HEK293 (cell line): ENCODE results near the gene SGTB.

ENCODE experiments used
- CTCF ChIA-PET: fragments of 350-600 bp; formaldehyde crosslinking; extraction: SDS; loops from one replicate; lab custom pipeline; 2021; ENCODE audit warnings: antibody characterized with exemption; lab: Yijun Ruan, JAX
- POLR2A ChIA-PET: fragments of 300-600 bp; formaldehyde crosslinking; extraction: SDS; loops from one replicate; lab custom pipeline; 2020; ENCODE audit warnings: antibody characterized with exemption, inconsistent platforms; lab: Yijun Ruan, JAX
- H3K27ac ChIP-seq: fragments of 200-500 bp; sonication (Bioruptor generic); 2 replicates; pipeline ENCODE4 v1.5.1; 2014; ENCODE audit warnings: low read depth, low read length, control low read depth, inconsistent platforms; ENCODE audit errors: extremely low read depth
- H3K36me3 ChIP-seq, 2 experiments: fragments of 200-500 bp in 1 of 2; sonication (Bioruptor generic) in 1 of 2; 1 replicate in 1 of 2; 2 replicates in 1 of 2; pipeline ENCODE4 v1.5.1; 2014 to 2017; ENCODE audit warnings: inconsistent platforms in 2 of 2, low read length in 2 of 2; ENCODE audit not compliant: control insufficient read depth in 2 of 2, insufficient read depth in 1 of 2
- H3K4me1 ChIP-seq: fragments of 200-500 bp; sonication (Bioruptor generic); 2 replicates; pipeline ENCODE4 v1.5.1; 2014; ENCODE audit warnings: mild to moderate bottlenecking, low read length, inconsistent platforms; ENCODE audit not compliant: control insufficient read depth, insufficient read depth
- H3K4me3 ChIP-seq: 2 replicates; pipeline ENCODE4 v1.5.1; 2011; ENCODE audit warnings: low read depth, mild to moderate bottlenecking, control low read depth, low read length, moderate library complexity
- H3K9me3 ChIP-seq: fragments of 200-500 bp; sonication (Bioruptor generic); 2 replicates; pipeline ENCODE4 v1.5.1; 2014; ENCODE audit warnings: low read depth, low read length, inconsistent platforms; ENCODE audit not compliant: control insufficient read depth, insufficient read depth
- CTCF ChIP-seq: fragments of 450-650 bp; formaldehyde crosslinking; IDR thresholded peaks from 2 replicates; pipeline ENCODE4 v1.5.1; 2016; ENCODE audit warnings: missing biosample characterization, missing genetic modification characterization
- HIC1 ChIP-seq: fragments of 450-650 bp; formaldehyde crosslinking; IDR thresholded peaks from 2 replicates; pipeline ENCODE4 v1.5.1; 2016; ENCODE audit warnings: missing biosample characterization, missing genetic modification characterization
- KLF17 ChIP-seq: fragments of 450-650 bp; formaldehyde crosslinking; IDR thresholded peaks from 2 replicates; pipeline ENCODE4 v1.5.1; 2016; ENCODE audit warnings: missing biosample characterization, missing genetic modification characterization
- SP7 ChIP-seq: fragments of 450-650 bp; formaldehyde crosslinking; IDR thresholded peaks from 2 replicates; pipeline ENCODE4 v1.5.1; 2016; ENCODE audit warnings: missing biosample characterization, missing genetic modification characterization
- ZBTB21 ChIP-seq: fragments of 450-650 bp; formaldehyde crosslinking; IDR thresholded peaks from 2 replicates; pipeline ENCODE4 v1.5.1; 2017; ENCODE audit warnings: missing biosample characterization, missing genetic modification characterization
- ZNF10 ChIP-seq: fragments of 450-650 bp; formaldehyde crosslinking; IDR thresholded peaks from 2 replicates; pipeline ENCODE4 v1.5.1; 2017; ENCODE audit warnings: missing biosample characterization, missing genetic modification characterization
- ZNF169 ChIP-seq: fragments of 450-650 bp; formaldehyde crosslinking; IDR thresholded peaks from 2 replicates; pipeline ENCODE4 v1.5.1; 2016; ENCODE audit warnings: missing biosample characterization, missing genetic modification characterization
- ZNF174 ChIP-seq: fragments of 450-650 bp; formaldehyde crosslinking; IDR thresholded peaks from 2 replicates; pipeline ENCODE4 v1.5.0; 2017; ENCODE audit warnings: missing biosample characterization, mild to moderate bottlenecking, missing genetic modification characterization
- ZNF175 ChIP-seq: fragments of 450-650 bp; formaldehyde crosslinking; IDR thresholded peaks from 2 replicates; pipeline ENCODE4 v1.5.1; 2016; ENCODE audit warnings: missing biosample characterization, missing genetic modification characterization
- ZNF24 ChIP-seq: fragments of 450-650 bp; formaldehyde crosslinking; IDR thresholded peaks from 2 replicates; pipeline ENCODE4 v1.5.1; 2016; ENCODE audit warnings: missing biosample characterization, missing genetic modification characterization
- ZNF324 ChIP-seq: fragments of 450-650 bp; formaldehyde crosslinking; IDR thresholded peaks from 2 replicates; pipeline ENCODE4 v1.5.1; 2016; ENCODE audit warnings: missing biosample characterization, missing genetic modification characterization
- ZNF404 ChIP-seq: fragments of 450-650 bp; formaldehyde crosslinking; IDR thresholded peaks from 2 replicates; pipeline ENCODE4 v1.5.1; 2017; ENCODE audit warnings: missing biosample characterization, missing genetic modification characterization
- ZNF426 ChIP-seq: fragments of 450-650 bp; formaldehyde crosslinking; IDR thresholded peaks from 2 replicates; pipeline ENCODE4 v1.5.1; 2017; ENCODE audit warnings: missing biosample characterization, missing genetic modification characterization, mild to moderate bottlenecking, inconsistent platforms, moderate library complexity
- ZNF433 ChIP-seq: fragments of 450-650 bp; formaldehyde crosslinking; IDR thresholded peaks from 2 replicates; pipeline ENCODE4 v1.5.1; 2016; ENCODE audit warnings: missing biosample characterization, missing genetic modification characterization, low read depth
- ZNF555 ChIP-seq: fragments of 450-650 bp; formaldehyde crosslinking; conservative IDR thresholded peaks from 2 replicates; pipeline ENCODE4 v1.5.1; 2017; ENCODE audit warnings: missing biosample characterization, mild to moderate bottlenecking, missing genetic modification characterization, inconsistent platforms
- ZNF585B ChIP-seq: fragments of 450-650 bp; formaldehyde crosslinking; IDR thresholded peaks from 2 replicates; pipeline ENCODE4 v1.5.1; 2016; ENCODE audit warnings: missing biosample characterization, missing genetic modification characterization
- ZNF621 ChIP-seq: fragments of 450-650 bp; formaldehyde crosslinking; IDR thresholded peaks from 2 replicates; pipeline ENCODE4 v1.5.1; 2017; ENCODE audit warnings: missing biosample characterization, missing genetic modification characterization
- ZNF624 ChIP-seq: fragments of 450-650 bp; formaldehyde crosslinking; IDR thresholded peaks from 2 replicates; pipeline ENCODE4 v1.5.1; 2017; ENCODE audit warnings: missing biosample characterization, missing genetic modification characterization
- ZNF645 ChIP-seq: fragments of 450-650 bp; formaldehyde crosslinking; IDR thresholded peaks from 2 replicates; pipeline ENCODE4; 2016; ENCODE audit warnings: missing biosample characterization, missing genetic modification characterization
- ZNF654 ChIP-seq: fragments of 450-650 bp; formaldehyde crosslinking; IDR thresholded peaks from 2 replicates; pipeline ENCODE4 v1.5.1; 2016; ENCODE audit warnings: low read depth, missing biosample characterization, missing genetic modification characterization
- ZNF660 ChIP-seq: fragments of 450-650 bp; IDR thresholded peaks from 2 replicates; pipeline ENCODE4 v1.5.1; 2018; ENCODE audit warnings: missing biosample characterization, mild to moderate bottlenecking, missing genetic modification characterization
- ZNF747 ChIP-seq: fragments of 450-650 bp; formaldehyde crosslinking; IDR thresholded peaks from 2 replicates; pipeline ENCODE4 v1.5.1; 2016; ENCODE audit warnings: missing biosample characterization, missing genetic modification characterization
- ZSCAN30 ChIP-seq: fragments of 450-650 bp; IDR thresholded peaks from 2 replicates; pipeline ENCODE4 v1.5.1; 2018; ENCODE audit warnings: missing biosample characterization, mild to moderate bottlenecking, missing genetic modification characterization, moderate library complexity
- ZXDB ChIP-seq: fragments of 450-650 bp; formaldehyde crosslinking; IDR thresholded peaks from 2 replicates; pipeline ENCODE4 v1.5.1; 2016; ENCODE audit warnings: missing biosample characterization, missing genetic modification characterization
- TF ChIP-seq, protein P1 (sequence below): fragments of 450-650 bp; formaldehyde crosslinking; IDR thresholded peaks from 2 replicates; pipeline ENCODE4 v1.5.1; 2016; ENCODE audit warnings: missing biosample characterization, missing genetic modification characterization, low read depth
- TF ChIP-seq, protein P2 (sequence below): fragments of 450-650 bp; formaldehyde crosslinking; IDR thresholded peaks from 2 replicates; pipeline ENCODE4 v1.5.1; 2016; ENCODE audit warnings: missing biosample characterization, missing genetic modification characterization

The SGTB gene

DNA sequence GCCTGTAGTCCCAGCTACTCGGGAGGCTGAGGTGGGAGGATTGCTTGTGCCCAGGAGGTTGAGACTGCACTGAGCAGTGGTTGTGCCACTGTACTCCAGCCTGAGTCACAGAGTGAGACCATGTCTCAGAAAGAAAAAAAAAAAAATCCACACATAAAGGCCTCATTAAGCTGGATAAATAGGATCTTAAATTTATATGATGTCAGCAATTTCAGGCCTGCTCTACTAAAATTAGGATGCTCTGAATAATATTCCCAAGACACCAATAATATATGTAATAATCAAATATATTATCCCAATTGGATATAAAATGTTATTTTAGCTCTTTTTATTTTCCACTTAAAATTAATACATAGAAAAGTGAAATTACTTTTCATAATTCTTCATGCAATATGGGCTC lies 43.7 kb upstream of the SGTB start (continued):
- TF ChIP-seq ZNF324 (no peak), ZNF747 (no peak)

GRCh38 chr5:65762234-65762633 lies 40.3 kb upstream of the SGTB start:
- TF ChIP-seq ZNF426 (tag by site-specific recombination) (no peak), ZNF624 (no peak), ZNF433 (tag by site-specific recombination) (no peak), ZNF404 (tag by site-specific recombination) (no peak), ZNF621 (tag by site-specific recombination) (no peak), SP7 (tag by site-specific recombination) (no peak), ZNF169 (tag by site-specific recombination) (no peak), HIC1 (tag by site-specific recombination) (no peak), ZNF660 (tag by site-specific recombination) (no peak), ZNF555 (tag by site-specific recombination) (no peak), ZNF10 (tag by site-specific recombination) (no peak), CTCF (no peak), ZBTB21 (no peak), ZNF175 (tag by site-specific recombination) (no peak), ZSCAN30 (tag by site-specific recombination) (no peak), ZXDB (tag by site-specific recombination) (no peak)
- TF ChIP-seq, protein P1, sequence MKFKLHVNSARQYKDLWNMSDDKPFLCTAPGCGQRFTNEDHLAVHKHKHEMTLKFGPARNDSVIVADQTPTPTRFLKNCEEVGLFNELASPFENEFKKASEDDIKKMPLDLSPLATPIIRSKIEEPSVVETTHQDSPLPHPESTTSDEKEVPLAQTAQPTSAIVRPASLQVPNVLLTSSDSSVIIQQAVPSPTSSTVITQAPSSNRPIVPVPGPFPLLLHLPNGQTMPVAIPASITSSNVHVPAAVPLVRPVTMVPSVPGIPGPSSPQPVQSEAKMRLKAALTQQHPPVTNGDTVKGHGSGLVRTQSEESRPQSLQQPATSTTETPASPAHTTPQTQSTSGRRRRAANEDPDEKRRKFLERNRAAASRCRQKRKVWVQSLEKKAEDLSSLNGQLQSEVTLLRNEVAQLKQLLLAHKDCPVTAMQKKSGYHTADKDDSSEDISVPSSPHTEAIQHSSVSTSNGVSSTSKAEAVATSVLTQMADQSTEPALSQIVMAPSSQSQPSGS (tag by site-specific recombination), result no peak
- CTCF ChIA-PET, result interaction anchor here (0.7 kb wide), 1 partner anchor 397 kb away, joined by 3 read pairs; no protein-coding TSS in a partner anchor
- Histone ChIP-seq H3K36me3 (peaks cover 8 to 11% of the 10 kb centered on the region in 2 experiments), H3K27ac (no peak overlapping the region), H3K4me3 (no peak overlapping the region), H3K4me1 (no peaks in the 10 kb centered on the region), H3K9me3 (no peaks in the 10 kb centered on the region)
- POLR2A ChIA-PET, result no interaction called here

DNA sequence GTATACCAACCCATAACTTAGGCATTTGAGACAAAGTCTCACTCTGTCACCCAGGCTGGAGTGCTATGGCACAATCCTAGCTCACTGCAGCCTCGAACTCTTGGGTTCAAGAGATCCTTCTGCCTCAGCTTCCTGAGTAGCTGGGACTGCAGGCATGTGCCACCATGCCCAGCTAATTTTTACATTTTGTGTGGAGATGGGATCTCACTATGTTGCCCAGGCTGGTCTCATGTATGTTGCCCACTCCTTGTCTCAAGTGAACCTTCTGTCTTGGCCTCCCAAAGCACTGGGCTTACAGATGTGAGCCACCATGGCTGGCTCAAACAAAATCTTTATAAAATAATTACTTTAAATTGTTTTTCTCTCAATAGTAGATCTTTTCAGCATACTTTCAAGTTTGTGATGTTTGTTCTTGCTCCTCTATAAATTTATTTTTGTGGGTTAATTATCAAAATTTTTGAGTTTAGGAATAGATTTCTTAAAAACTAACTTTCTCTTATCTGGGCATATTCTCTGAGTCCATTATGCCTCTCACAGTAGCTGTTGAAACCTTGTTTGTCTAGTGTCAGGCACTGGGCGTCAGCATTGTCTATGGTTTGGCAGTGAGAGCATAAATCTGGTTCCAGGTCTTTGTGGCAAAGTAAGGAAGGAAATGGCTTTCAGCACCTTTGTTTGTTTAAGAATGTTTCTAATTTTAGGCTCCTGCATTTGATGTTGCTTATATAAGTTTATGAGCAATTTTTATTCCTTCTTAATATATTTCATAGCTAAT lies 38.8 kb upstream of the SGTB start:
- no peak overlapping the region for H3K4me3 ChIP-seq
- ChIA-PET POLR2A (no interaction called here), CTCF (interaction anchor here (0.6 kb wide), 1 partner anchor 17 kb away, joined by 3 read pairs; no protein-coding TSS in a partner anchor)
- peaks cover 4 to 11% of the 10 kb centered on the region in 2 experiments for H3K36me3 ChIP-seq
- H3K4me1 ChIP-seq, result no peaks in the 10 kb centered on the region
- H3K27ac ChIP-seq, result no peak overlapping the region
- no peaks in the 10 kb centered on the region for H3K9me3 ChIP-seq
- TF ChIP-seq ZNF24 (no peak), ZNF645 (no peak), ZNF174 (tag by site-specific recombination) (no peak), KLF17 (no peak), ZNF585B (tag by site-specific recombination) (no peak), ZNF654 (tag by site-specific recombination) (peak; percentile 29)
- TF ChIP-seq, protein P2, sequence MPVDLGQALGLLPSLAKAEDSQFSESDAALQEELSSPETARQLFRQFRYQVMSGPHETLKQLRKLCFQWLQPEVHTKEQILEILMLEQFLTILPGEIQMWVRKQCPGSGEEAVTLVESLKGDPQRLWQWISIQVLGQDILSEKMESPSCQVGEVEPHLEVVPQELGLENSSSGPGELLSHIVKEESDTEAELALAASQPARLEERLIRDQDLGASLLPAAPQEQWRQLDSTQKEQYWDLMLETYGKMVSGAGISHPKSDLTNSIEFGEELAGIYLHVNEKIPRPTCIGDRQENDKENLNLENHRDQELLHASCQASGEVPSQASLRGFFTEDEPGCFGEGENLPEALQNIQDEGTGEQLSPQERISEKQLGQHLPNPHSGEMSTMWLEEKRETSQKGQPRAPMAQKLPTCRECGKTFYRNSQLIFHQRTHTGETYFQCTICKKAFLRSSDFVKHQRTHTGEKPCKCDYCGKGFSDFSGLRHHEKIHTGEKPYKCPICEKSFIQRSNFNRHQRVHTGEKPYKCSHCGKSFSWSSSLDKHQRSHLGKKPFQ (tag by site-specific recombination), result no peak
